Panc1 (cell line): Measurements from ENCODE around the gene SLC10A1. TPM values are rescaled to one million over a fixed set of nuclear protein-coding genes. Genes with fewer than 3 reads are reported as not detected.

Experiments
- ATAC-seq: fragments of 200-7000 bp; cut with Tn5 transposase; 2 replicates; pipeline ENCODE4 v1.9.1; 2020; ENCODE audit warnings: mild to moderate bottlenecking, moderate library complexity
- BruUV-seq: library from RNA; stranded (reverse); fragments of 400-500 nt; replicated peaks from 2 replicates; lab custom pipeline; 2021; lab: Mats Ljungman, UMichigan
- CTCF ChIA-PET: fragments of 300-600 bp; sonication (Branson Sonifier 250); formaldehyde crosslinking; loops from one replicate; lab custom pipeline; 2022; ENCODE audit warnings: antibody characterized with exemption; lab: Charles Lee
- POLR2A ChIA-PET: fragments of 300-600 bp; sonication (Branson Sonifier 250); formaldehyde crosslinking; loops from one replicate; lab custom pipeline; 2022; ENCODE audit warnings: antibody characterized with exemption; lab: Charles Lee
- DNase-seq: peaks from one replicate; pipeline ENCODE4 v3.0.0-alpha.2; 2010; ENCODE audit warnings: low read depth, low spot score
- H3K27ac ChIP-seq: 2 replicates; pipeline ENCODE4 v1.5.1; 2011; ENCODE audit warnings: mild to moderate bottlenecking, low read length, inconsistent platforms
- H3K27me3 ChIP-seq: fragments of 200-500 bp; sonication (Bioruptor generic); 2 replicates; pipeline ENCODE4 v1.6.0; 2014; ENCODE audit warnings: low read length, inconsistent platforms; ENCODE audit not compliant: control insufficient read depth, insufficient read depth
- H3K36me3 ChIP-seq: fragments of 200-500 bp; sonication (Bioruptor generic); 2 replicates; pipeline ENCODE4 v1.5.1; 2014; ENCODE audit warnings: inconsistent platforms, mild to moderate bottlenecking, low read length, moderate library complexity; ENCODE audit not compliant: control insufficient read depth, insufficient read depth
- H3K4me1 ChIP-seq: 2 replicates; pipeline ENCODE4 v1.5.1; 2011; ENCODE audit warnings: inconsistent platforms, mild to moderate bottlenecking, low read length, moderate library complexity; ENCODE audit not compliant: control insufficient read depth, insufficient read depth
- H3K4me3 ChIP-seq, 2 experiments: 2 replicates each; pipeline ENCODE4 v1.5.1; 2011 to 2012; ENCODE audit warnings: low read depth in 2 of 2, low read length in 2 of 2, mild to moderate bottlenecking in 2 of 2, inconsistent platforms in 1 of 2, moderate library complexity in 1 of 2
- H3K9me3 ChIP-seq: fragments of 200-500 bp; sonication (Bioruptor generic); 2 replicates; pipeline ENCODE4 v1.5.1; 2014; ENCODE audit warnings: low read depth, mild to moderate bottlenecking, inconsistent platforms, low read length, moderate library complexity; ENCODE audit not compliant: control insufficient read depth, insufficient read depth
- CTCF ChIP-seq: fragments of 450-650 bp; IDR thresholded peaks from 2 replicates; pipeline ENCODE4 v1.5.1; 2017; ENCODE audit warnings: mild to moderate bottlenecking
- POLR2AphosphoS5 ChIP-seq: IDR thresholded peaks from 2 replicates; pipeline ENCODE4 v1.6.1; 2012; ENCODE audit warnings: mild to moderate bottlenecking, low read depth, low read length, moderate library complexity
- REST ChIP-seq, 2 experiments: IDR thresholded peaks; 2 replicates each; pipeline ENCODE4 v1.6.1; 2011 to 2012; ENCODE audit warnings: low read depth in 2 of 2, control low read depth in 1 of 2, low read length in 1 of 2, mild to moderate bottlenecking in 1 of 2, moderate library complexity in 1 of 2; ENCODE audit not compliant: insufficient read depth in 1 of 2
- SIN3A ChIP-seq: IDR thresholded peaks from 2 replicates; pipeline ENCODE4 v1.6.1; 2012; ENCODE audit warnings: low read depth, mild to moderate bottlenecking, low read length, moderate library complexity, borderline replicate concordance; ENCODE audit not compliant: insufficient read depth
- TCF7L2 ChIP-seq: IDR thresholded peaks from 2 replicates; pipeline ENCODE4 v1.6.1; 2011; ENCODE audit warnings: mild to moderate bottlenecking, low read depth, low read length, inconsistent platforms
- in situ Hi-C: cut with HindIII; loops from 2 replicates; pipeline ENCODE4 v1.10.0; 2016; ENCODE audit warnings: low sequenced_read_pairs, low pct_unique_long_range_greater_than_20kb
- intact Hi-C: fragments of 100-400 bp; cut with micrococcal nuclease; formaldehyde crosslinking; loops from one replicate; pipeline ENCODE4 v1.10.0; 2022; ENCODE audit not compliant: unreplicated experiment
- total RNA-seq: library from RNA; stranded (reverse); gene quantifications from one replicate; pipeline ENCODE4 v1.2.1, GENCODE V29; 2021; ENCODE audit not compliant: unreplicated experiment

SLC10A1 gene
- total RNA-seq, 1 experiment from 2014 or later: not detected

- ATAC-seq (no peak), DNase-seq (no peak)
- Histone ChIP-seq H3K9me3 (no peaks in the 10 kb centered on the region), H3K4me3 (no peak overlapping the region), H3K27me3 (no peaks in the 10 kb centered on the region), H3K4me1 (no peaks in the 10 kb centered on the region), H3K36me3 (no peaks in the 10 kb centered on the region), H3K27ac (no peak overlapping the region)
- TF ChIP-seq TCF7L2: no peak
- no peak for TF ChIP-seq CTCF
- TF ChIP-seq REST (IDR thresholded peaks at IDR 0.05; ENCODE audit: insufficient read depth in 1 of 2, low read depth in 2 of 2, low read length in 1 of 2): no peak
- TF ChIP-seq POLR2AphosphoS5: no peak
- no peak for TF ChIP-seq SIN3A
- in situ Hi-C loops (no loop called here), intact Hi-C loops (no loop called here)
- ChIA-PET POLR2A (no interaction called here), CTCF (no interaction called here)
- no TSS peak for BruUV-seq
Observed at GRCh38 chr14:69845050-69845581, 48.1 kb upstream of the SLC10A1 start.

- intact Hi-C loops: no loop called here
- Histone ChIP-seq H3K27me3 (no peaks in the 10 kb centered on the region), H3K4me3 (no peak overlapping the region), H3K9me3 (no peaks in the 10 kb centered on the region), H3K4me1 (no peaks in the 10 kb centered on the region), H3K27ac (no peak overlapping the region), H3K36me3 (no peaks in the 10 kb centered on the region)
- ATAC-seq (no peak), DNase-seq (no peak)
- TF ChIP-seq TCF7L2 (no peak), POLR2AphosphoS5 (no peak)
- in situ Hi-C loops: no loop called here
- POLR2A ChIA-PET: no interaction called here
- CTCF ChIA-PET: no interaction called here
- BruUV-seq: no TSS peak
Observed at GRCh38 chr14:69844171-69844570, 47.1 kb upstream of the SLC10A1 start.

- no peaks in the 10 kb centered on the region for H3K4me1 ChIP-seq
- H3K9me3 ChIP-seq: no peaks in the 10 kb centered on the region
- H3K4me3 ChIP-seq: no peak overlapping the region
- in situ Hi-C loops: no loop called here
- no peak overlapping the region for H3K27ac ChIP-seq
- CTCF ChIA-PET: no interaction called here
- H3K27me3 ChIP-seq: no peaks in the 10 kb centered on the region
- DNase-seq (no peak), ATAC-seq (no peak)
- no peak for TF ChIP-seq TCF7L2
- no peak for TF ChIP-seq REST (IDR thresholded peaks at IDR 0.05; ENCODE audit: insufficient read depth in 1 of 2, low read depth in 2 of 2, low read length in 1 of 2)
- no peak for TF ChIP-seq CTCF
- TF ChIP-seq SIN3A: no peak
- TF ChIP-seq POLR2AphosphoS5: no peak
- BruUV-seq: no TSS peak
- intact Hi-C loops: no loop called here
- POLR2A ChIA-PET: interaction anchor here (0.6 kb wide), 1 partner anchor 600 kb away, joined by 4 read pairs; no protein-coding TSS in a partner anchor
- no peaks in the 10 kb centered on the region for H3K36me3 ChIP-seq
Observed at GRCh38 chr14:69842686-69843420, 45.8 kb upstream of the SLC10A1 start.
